A673 (cell line): ENCODE data around the gene ZEB1. TPM values are rescaled to one million over a fixed set of nuclear protein-coding genes. Genes with fewer than 3 reads are reported as not detected.

Experiments
- BruUV-seq: library from RNA; stranded (reverse); fragments of 400-500 nt; replicated peaks from 2 replicates; lab custom pipeline; 2021; lab: Mats Ljungman, UMichigan
- CTCF ChIA-PET: fragments of 300-600 bp; sonication (Branson Sonifier 250); formaldehyde crosslinking; loops from one replicate; lab custom pipeline; 2022; ENCODE audit warnings: antibody characterized with exemption; lab: Charles Lee
- POLR2A ChIA-PET: fragments of 300-600 bp; sonication (Branson Sonifier 250); formaldehyde crosslinking; loops from one replicate; lab custom pipeline; 2022; ENCODE audit warnings: antibody characterized with exemption; ENCODE audit not compliant: low non-redundant PET; lab: Charles Lee
- DNase-seq: peaks from one replicate; pipeline ENCODE4 v3.0.0-alpha.2; 2015; ENCODE audit warnings: low spot score
- H3K27ac ChIP-seq: fragments of 200-600 bp; sonication (generic); 2 replicates; pipeline ENCODE4 v1.5.1; 2016; ENCODE audit warnings: mixed run types, low read depth, mild to moderate bottlenecking, mixed read lengths, antibody characterized with exemption, low read length; ENCODE audit not compliant: poor library complexity, severe bottlenecking
- H3K27me3 ChIP-seq: fragments of 200-600 bp; sonication (generic); replicated peaks from 2 replicates; pipeline ENCODE4 v1.6.1; 2017; ENCODE audit warnings: mixed run types, low read depth, mild to moderate bottlenecking, mixed read lengths, antibody characterized with exemption, low read length; ENCODE audit not compliant: insufficient read depth, poor library complexity
- H3K36me3 ChIP-seq: fragments of 200-600 bp; sonication (generic); 2 replicates; pipeline ENCODE4 v1.6.1; 2016; ENCODE audit warnings: mixed run types, mild to moderate bottlenecking, mixed read lengths, antibody characterized with exemption, low read length; ENCODE audit not compliant: insufficient read depth, poor library complexity, severe bottlenecking
- H3K4me1 ChIP-seq: fragments of 200-600 bp; sonication (generic); 2 replicates; pipeline ENCODE4 v1.6.1; 2017; ENCODE audit warnings: mixed run types, mild to moderate bottlenecking, mixed read lengths, antibody characterized with exemption, low read length; ENCODE audit not compliant: insufficient read depth, poor library complexity, severe bottlenecking
- H3K4me3 ChIP-seq: fragments of 200-600 bp; sonication (generic); 2 replicates; pipeline ENCODE4 v1.5.1; 2016; ENCODE audit warnings: low read depth, mixed run types, mild to moderate bottlenecking, mixed read lengths, low read length; ENCODE audit not compliant: poor library complexity, severe bottlenecking
- H3K9me3 ChIP-seq: fragments of 200-600 bp; sonication (generic); 2 replicates; pipeline ENCODE4 v1.6.1; 2016; ENCODE audit warnings: mixed run types, low read depth, mild to moderate bottlenecking, mixed read lengths, antibody characterized with exemption, low read length; ENCODE audit not compliant: poor library complexity, severe bottlenecking
- EZH2 ChIP-seq: fragments of 200-600 bp; sonication (generic); IDR thresholded peaks from 2 replicates; pipeline ENCODE4 v1.6.1; 2017; ENCODE audit warnings: borderline replicate concordance, low read depth, mild to moderate bottlenecking, mixed read lengths, antibody characterized with exemption, low read length; ENCODE audit not compliant: poor library complexity, severe bottlenecking
- intact Hi-C: fragments of 100-400 bp; cut with micrococcal nuclease; formaldehyde crosslinking; loops from one replicate; pipeline ENCODE4 v1.10.0; 2022; ENCODE audit not compliant: unreplicated experiment
- total RNA-seq: library from RNA; stranded (reverse); gene quantifications from 2 replicates; pipeline ENCODE4 v1.2.3, GENCODE V29; 2021
- TF ChIP-seq, protein P1 (sequence below): fragments of 300-800, 200-600 bp; sonication (generic); conservative IDR thresholded peaks from 2 replicates; pipeline ENCODE4 v1.5.1; 2017; ENCODE audit warnings: low read depth, mild to moderate bottlenecking, antibody characterized with exemption, low read length, moderate library complexity, mixed read lengths

Gene ZEB1
- total RNA-seq, 1 experiment from 2014 or later: 8.3 TPM

DNA sequence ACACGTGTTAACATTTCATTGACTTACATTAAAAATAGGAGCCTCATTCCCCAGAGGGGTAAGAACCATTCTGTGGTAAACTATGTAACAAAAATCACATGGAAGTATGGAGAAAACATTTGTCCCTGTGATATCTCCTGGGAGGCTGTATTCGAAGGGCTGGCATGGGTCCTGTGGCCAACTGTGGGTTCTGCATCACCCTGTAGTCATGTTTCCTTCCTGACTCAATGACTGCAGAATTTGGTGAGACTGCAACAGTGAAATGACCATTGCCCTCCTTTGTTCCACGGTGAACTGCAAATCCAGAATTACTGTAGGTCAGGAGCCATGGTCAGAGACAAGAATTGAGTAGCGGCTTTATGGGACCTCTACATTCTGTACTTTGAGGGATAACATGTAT, 3.6 kb upstream of the ZEB1 start:
- BruUV-seq: no TSS peak
- intact Hi-C loops: loop anchor here (5.0 kb wide), 1 partner anchor 233 kb away; no protein-coding TSS in a partner anchor
- TF ChIP-seq, protein P1, sequence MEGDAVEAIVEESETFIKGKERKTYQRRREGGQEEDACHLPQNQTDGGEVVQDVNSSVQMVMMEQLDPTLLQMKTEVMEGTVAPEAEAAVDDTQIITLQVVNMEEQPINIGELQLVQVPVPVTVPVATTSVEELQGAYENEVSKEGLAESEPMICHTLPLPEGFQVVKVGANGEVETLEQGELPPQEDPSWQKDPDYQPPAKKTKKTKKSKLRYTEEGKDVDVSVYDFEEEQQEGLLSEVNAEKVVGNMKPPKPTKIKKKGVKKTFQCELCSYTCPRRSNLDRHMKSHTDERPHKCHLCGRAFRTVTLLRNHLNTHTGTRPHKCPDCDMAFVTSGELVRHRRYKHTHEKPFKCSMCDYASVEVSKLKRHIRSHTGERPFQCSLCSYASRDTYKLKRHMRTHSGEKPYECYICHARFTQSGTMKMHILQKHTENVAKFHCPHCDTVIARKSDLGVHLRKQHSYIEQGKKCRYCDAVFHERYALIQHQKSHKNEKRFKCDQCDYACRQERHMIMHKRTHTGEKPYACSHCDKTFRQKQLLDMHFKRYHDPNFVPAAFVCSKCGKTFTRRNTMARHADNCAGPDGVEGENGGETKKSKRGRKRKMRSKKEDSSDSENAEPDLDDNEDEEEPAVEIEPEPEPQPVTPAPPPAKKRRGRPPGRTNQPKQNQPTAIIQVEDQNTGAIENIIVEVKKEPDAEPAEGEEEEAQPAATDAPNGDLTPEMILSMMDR: no peak

DNA sequence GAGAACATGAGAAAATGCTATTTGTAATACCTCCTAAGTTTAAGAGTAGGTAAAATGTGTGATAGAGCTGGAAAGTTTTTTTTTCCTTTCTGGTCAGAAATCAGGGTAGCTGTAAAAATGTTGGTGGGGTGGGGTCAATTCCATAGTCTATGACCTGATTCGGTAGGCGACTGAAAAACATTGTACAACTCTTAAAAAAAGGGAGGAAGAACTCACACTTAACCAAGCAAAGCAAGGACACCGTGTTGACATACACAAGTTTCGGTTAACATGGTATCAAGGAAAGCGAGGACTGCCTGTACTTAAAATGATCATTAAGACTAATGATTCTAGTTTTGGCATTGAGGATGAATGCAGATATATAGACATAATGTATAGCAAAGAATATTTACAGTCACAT, 1.8 kb upstream of the ZEB1 start:
- H3K27ac ChIP-seq: no peak overlapping the region
- no peak for DNase-seq
- no peaks in the 10 kb centered on the region for H3K36me3 ChIP-seq
- no peak overlapping the region for H3K4me3 ChIP-seq
- ChIA-PET CTCF (no interaction called here), POLR2A (no interaction called here)
- BruUV-seq: no TSS peak
- intact Hi-C loops: loop anchor here (5.0 kb wide), 1 partner anchor 235 kb away; no protein-coding TSS in a partner anchor
- no peak for TF ChIP-seq EZH2
- TF ChIP-seq, protein P1: no peak
- H3K27me3 ChIP-seq: peaks cover 25% of the 10 kb centered on the region
- H3K4me1 ChIP-seq: peaks cover 15% of the 10 kb centered on the region
- H3K9me3 ChIP-seq: no peaks in the 10 kb centered on the region

More for the DNA sequence above, 3.6 kb upstream of the ZEB1 start:
- no peak for DNase-seq
- H3K9me3 ChIP-seq: no peaks in the 10 kb centered on the region
- POLR2A ChIA-PET: no interaction called here
- H3K27me3 ChIP-seq: peaks cover 7% of the 10 kb centered on the region
- CTCF ChIA-PET: no interaction called here
- no peak overlapping the region for H3K4me3 ChIP-seq
- H3K27ac ChIP-seq: no peak overlapping the region
- peaks cover 4% of the 10 kb centered on the region for H3K4me1 ChIP-seq
- H3K36me3 ChIP-seq: no peaks in the 10 kb centered on the region

DNA sequence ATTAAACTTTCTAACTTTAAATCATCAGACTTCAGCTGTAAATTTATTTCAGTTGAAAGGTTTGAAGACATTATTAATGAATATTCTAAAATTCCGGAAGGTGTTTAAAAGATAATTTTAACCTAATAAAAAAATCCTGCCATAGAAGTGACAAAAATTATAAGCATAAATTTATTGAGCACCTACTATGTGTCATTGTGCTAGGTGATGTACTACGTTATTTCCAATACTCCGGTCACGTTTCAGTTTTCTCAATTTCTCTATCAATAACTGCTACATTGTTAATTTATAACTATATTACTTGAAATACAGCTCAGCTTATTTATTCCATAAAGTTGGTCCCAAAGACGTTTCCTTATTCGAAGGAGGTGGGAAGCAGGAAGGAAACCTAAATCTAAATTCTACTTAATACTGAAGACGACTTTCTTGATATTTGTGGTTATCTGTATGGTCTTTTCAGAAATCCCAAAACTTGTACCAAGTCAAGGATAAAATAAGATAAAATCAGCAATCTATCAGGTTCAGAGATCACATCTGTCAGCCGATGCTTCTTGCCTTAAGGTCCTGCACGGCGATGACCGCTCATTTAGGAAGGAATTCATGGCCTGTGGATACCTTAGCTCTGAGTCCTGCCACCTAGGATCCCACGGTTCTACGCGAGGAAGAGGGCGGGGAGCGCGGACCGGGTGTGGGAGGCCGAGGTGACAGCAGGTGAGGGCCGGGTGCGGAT, 1.2 kb upstream of the ZEB1 start:
- H3K27me3 ChIP-seq: peaks cover 31% of the 10 kb centered on the region
- no peak overlapping the region for H3K27ac ChIP-seq
- no TSS peak for BruUV-seq
- H3K4me3 ChIP-seq: peak overlapping the region; percentile 68
- intact Hi-C loops: loop anchor here (5.0 kb wide), 1 partner anchor 236 kb away; no protein-coding TSS in a partner anchor
- H3K36me3 ChIP-seq: no peaks in the 10 kb centered on the region
- H3K4me1 ChIP-seq: peaks cover 15% of the 10 kb centered on the region
- TF ChIP-seq EZH2: no peak
- TF ChIP-seq, protein P1: no peak
- ChIA-PET POLR2A (no interaction called here), CTCF (no interaction called here)
- no peak for DNase-seq
- no peaks in the 10 kb centered on the region for H3K9me3 ChIP-seq
